ENCODE measurements around the gene TTLL12. TPM values are rescaled to one million over a fixed set of nuclear protein-coding genes. Genes with fewer than 3 reads are reported as not detected.

TTLL12 gene
- total and polyA plus RNA-seq, 2 of the 8 experiments (the other 6 are each of a cell fraction or from before 2014, with no cell fraction given): 101 to 124 TPM

- TF ChIP-seq SIN3A (conservative IDR thresholded peaks at IDR 0.05 in 1 of 2, IDR thresholded peaks at IDR 0.05 in 1 of 2; ENCODE audit: low read depth in 1 of 2, low read length in 2 of 2): no peak
- TF ChIP-seq ATF3 (IDR thresholded peaks at IDR 0.05; ENCODE audit: insufficient read depth, low read depth, low read length): no peak
- no peak for TF ChIP-seq ZNF274 (IDR thresholded peaks at IDR 0.05; ENCODE audit: borderline replicate concordance, extremely low read depth, low read length)
Observed at GRCh38 chr22:43133401-43133800, 53.5 kb downstream of the TTLL12 start (continued).
